Measurements from ENCODE around the gene PTPRT.

Gene PTPRT

DNA sequence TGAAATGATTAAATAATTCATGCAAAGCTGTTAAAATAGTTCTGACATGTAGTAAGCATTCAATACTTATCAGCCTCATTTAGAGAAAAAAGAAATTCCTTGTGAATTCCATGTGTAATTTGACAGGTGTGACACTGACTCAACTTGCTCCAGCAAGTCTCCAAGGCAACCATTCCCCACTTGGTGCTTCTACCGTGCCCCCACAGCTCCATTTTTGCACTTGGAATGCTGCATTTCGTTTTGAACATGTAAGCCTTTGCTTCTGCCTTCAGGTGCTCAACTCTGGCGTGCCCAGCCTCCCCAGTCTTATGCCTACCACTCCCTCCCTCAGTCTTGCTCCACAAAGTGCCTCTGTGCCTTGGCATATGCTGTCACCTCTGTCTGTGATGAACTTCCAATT is 810.9 kb downstream of the PTPRT start:
- Histone ChIP-seq H3K27ac (ENCODE audit: low read length) (no peak overlapping the region), H3K4me3 (ENCODE audit: low read length) (no peak overlapping the region), H3K27me3 (ENCODE audit: control insufficient read depth, insufficient read depth, low read length) (no peaks in the 10 kb centered on the region), H3K4me1 (ENCODE audit: control insufficient read depth, insufficient read depth, low read length) (no peaks in the 10 kb centered on the region), H3K36me3 (ENCODE audit: control insufficient read depth, insufficient read depth, low read length) (no peaks in the 10 kb centered on the region), H3K9me3 (ENCODE audit: control insufficient read depth, insufficient read depth, low read length) (no peaks in the 10 kb centered on the region)
- WGBS (ENCODE audit: insufficient coverage, insufficient read length), result no CpG with 5 or more reads among the region's 3 CpGs
- no peak for DNase-seq (ENCODE audit: low read depth, low spot score)

DNA sequence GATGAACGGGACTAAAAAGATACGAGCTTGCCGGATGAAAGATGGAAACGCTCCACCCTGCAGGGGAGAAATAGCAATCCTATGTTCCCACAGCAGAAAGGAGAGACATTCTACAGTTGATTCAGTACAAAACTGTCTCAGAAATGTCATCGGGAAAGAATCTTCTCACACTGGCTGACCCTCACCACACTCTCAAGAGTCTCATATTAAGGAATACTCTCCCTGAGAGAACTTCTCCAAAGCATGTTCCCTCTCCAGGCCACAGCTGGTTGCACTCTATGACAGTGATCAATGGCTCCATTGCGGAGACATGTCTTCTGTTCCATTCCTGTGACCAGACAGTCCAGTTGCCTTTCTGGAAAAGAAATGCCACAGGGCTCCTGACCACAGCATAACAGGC is 813.6 kb downstream of the PTPRT start:
- H3K27ac ChIP-seq (ENCODE audit: low read length), result no peak overlapping the region
- no peaks in the 10 kb centered on the region for H3K4me1 ChIP-seq (ENCODE audit: control insufficient read depth, insufficient read depth, low read length)
- no peaks in the 10 kb centered on the region for H3K27me3 ChIP-seq (ENCODE audit: control insufficient read depth, insufficient read depth, low read length)
- H3K9me3 ChIP-seq (ENCODE audit: control insufficient read depth, insufficient read depth, low read length), result no peaks in the 10 kb centered on the region
- H3K36me3 ChIP-seq (ENCODE audit: control insufficient read depth, insufficient read depth, low read length), result no peaks in the 10 kb centered on the region
- DNase-seq (ENCODE audit: low read depth, low spot score), result no peak
- WGBS (ENCODE audit: insufficient coverage, insufficient read length), result no CpG with 5 or more reads among the region's 6 CpGs
- no peak overlapping the region for H3K4me3 ChIP-seq (ENCODE audit: low read length)

DNA sequence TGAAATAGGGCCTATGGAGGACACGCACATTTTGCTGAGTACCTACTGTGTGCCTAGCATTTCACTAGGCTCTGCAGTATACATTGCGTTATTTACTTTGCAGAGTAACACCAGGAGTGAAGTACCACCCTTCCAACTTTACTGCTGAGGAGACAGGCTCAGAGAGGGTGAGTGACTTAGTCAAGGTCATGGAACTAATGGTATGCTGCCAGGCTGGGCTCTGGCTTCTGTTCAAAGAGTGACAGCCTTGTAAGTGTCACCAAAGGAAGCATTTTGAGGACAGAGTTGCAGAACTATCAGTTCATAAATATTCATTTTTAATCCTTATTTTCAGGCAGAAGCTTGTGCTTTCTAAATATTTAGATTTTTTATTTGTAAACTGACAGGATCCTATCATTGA is 816.7 kb downstream of the PTPRT start:
- H3K4me3 ChIP-seq (ENCODE audit: low read length), result no peak overlapping the region
- H3K27ac ChIP-seq (ENCODE audit: low read length), result no peak overlapping the region
- WGBS (ENCODE audit: insufficient coverage, insufficient read length), result no CpG with 5 or more reads among the region's 2 CpGs
- no peaks in the 10 kb centered on the region for H3K4me1 ChIP-seq (ENCODE audit: control insufficient read depth, insufficient read depth, low read length)
- no peaks in the 10 kb centered on the region for H3K36me3 ChIP-seq (ENCODE audit: control insufficient read depth, insufficient read depth, low read length)
- DNase-seq (ENCODE audit: low read depth, low spot score), result no peak
- no peaks in the 10 kb centered on the region for H3K9me3 ChIP-seq (ENCODE audit: control insufficient read depth, insufficient read depth, low read length)
- H3K27me3 ChIP-seq (ENCODE audit: control insufficient read depth, insufficient read depth, low read length), result no peaks in the 10 kb centered on the region

DNA sequence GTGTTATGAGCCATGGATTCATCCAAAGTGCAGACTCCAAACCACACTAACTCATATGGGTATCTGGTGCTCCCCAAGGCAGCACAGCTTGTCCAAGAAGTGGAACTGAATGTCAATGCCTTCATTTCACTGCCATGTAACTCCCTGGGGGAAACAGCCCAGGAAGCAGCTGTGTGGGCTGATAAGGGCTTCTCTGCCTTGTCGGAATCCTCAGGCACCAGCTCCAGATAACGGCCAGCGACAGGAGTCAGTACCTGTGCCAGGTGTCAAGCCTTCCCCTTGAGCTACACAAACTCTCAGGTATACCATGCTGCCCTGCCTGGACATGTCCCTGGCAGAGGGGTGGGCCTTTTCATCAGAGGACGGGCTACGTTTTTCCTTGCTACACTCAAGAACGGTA is 819.6 kb downstream of the PTPRT start:
- Histone ChIP-seq H3K27me3 (ENCODE audit: control insufficient read depth, insufficient read depth, low read length) (no peaks in the 10 kb centered on the region), H3K9me3 (ENCODE audit: control insufficient read depth, insufficient read depth, low read length) (no peaks in the 10 kb centered on the region), H3K36me3 (ENCODE audit: control insufficient read depth, insufficient read depth, low read length) (no peaks in the 10 kb centered on the region), H3K27ac (ENCODE audit: low read length) (no peak overlapping the region), H3K4me1 (ENCODE audit: control insufficient read depth, insufficient read depth, low read length) (no peaks in the 10 kb centered on the region), H3K4me3 (ENCODE audit: low read length) (no peak overlapping the region)
- DNase-seq (ENCODE audit: low read depth, low spot score), result no peak
- WGBS (ENCODE audit: insufficient coverage, insufficient read length), result no CpG with 5 or more reads among the region's 6 CpGs

DNA sequence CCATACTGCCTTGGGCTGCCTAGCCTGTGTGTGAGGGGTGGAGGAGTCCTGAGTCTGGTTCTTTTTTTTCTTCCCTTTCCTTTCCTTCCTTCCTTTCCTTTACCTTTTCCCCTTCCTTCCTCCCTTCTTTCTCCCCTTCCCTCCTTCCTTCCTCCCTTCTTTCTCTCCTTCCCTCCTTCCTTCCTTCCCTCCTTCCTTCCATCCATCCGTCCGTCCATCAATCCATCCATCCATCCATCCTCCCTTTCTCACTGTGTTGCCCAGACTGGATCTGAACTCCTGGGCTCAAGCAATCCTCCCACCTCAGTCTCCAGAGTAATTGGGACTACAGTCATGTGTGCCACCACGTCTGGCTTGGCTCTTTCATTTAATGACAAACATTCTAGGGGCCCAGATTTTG is 820.8 kb downstream of the PTPRT start:
- no peak overlapping the region for H3K4me3 ChIP-seq (ENCODE audit: low read length)
- no peaks in the 10 kb centered on the region for H3K36me3 ChIP-seq (ENCODE audit: control insufficient read depth, insufficient read depth, low read length)
- no peaks in the 10 kb centered on the region for H3K9me3 ChIP-seq (ENCODE audit: control insufficient read depth, insufficient read depth, low read length)
- H3K27me3 ChIP-seq (ENCODE audit: control insufficient read depth, insufficient read depth, low read length), result no peaks in the 10 kb centered on the region
- WGBS (ENCODE audit: insufficient coverage, insufficient read length), result 100% methylated on average over 2 of the region's 3 CpGs
- H3K27ac ChIP-seq (ENCODE audit: low read length), result no peak overlapping the region
- H3K4me1 ChIP-seq (ENCODE audit: control insufficient read depth, insufficient read depth, low read length), result no peaks in the 10 kb centered on the region
- DNase-seq (ENCODE audit: low read depth, low spot score), result no peak

DNA sequence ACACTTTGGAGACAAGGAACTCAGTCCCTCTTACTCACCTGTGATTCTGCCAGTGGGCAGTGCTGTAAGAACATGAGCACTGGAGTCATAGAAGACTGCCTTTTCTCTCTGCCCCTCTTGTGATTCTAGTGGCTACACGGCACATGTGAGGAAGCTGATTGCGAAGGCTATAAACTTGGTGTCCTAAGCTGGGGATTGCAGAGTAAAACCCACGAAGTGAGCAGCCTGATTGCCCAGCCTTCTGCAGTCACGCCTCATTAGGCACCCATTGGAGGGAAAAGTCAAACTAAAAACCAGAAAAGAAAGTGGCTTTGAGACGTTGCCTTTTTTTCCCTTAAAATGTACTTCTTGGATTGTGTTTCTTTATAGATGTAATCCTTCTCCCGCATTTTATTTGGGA is 823.1 kb downstream of the PTPRT start:
- Histone ChIP-seq H3K27me3 (ENCODE audit: control insufficient read depth, insufficient read depth, low read length) (no peaks in the 10 kb centered on the region), H3K36me3 (ENCODE audit: control insufficient read depth, insufficient read depth, low read length) (no peaks in the 10 kb centered on the region), H3K4me1 (ENCODE audit: control insufficient read depth, insufficient read depth, low read length) (no peaks in the 10 kb centered on the region), H3K9me3 (ENCODE audit: control insufficient read depth, insufficient read depth, low read length) (no peaks in the 10 kb centered on the region), H3K27ac (ENCODE audit: low read length) (no peak overlapping the region), H3K4me3 (ENCODE audit: low read length) (no peak overlapping the region)
- DNase-seq (ENCODE audit: low read depth, low spot score), result no peak
- WGBS (ENCODE audit: insufficient coverage, insufficient read length), result no CpG with 5 or more reads among the region's 6 CpGs

DNA sequence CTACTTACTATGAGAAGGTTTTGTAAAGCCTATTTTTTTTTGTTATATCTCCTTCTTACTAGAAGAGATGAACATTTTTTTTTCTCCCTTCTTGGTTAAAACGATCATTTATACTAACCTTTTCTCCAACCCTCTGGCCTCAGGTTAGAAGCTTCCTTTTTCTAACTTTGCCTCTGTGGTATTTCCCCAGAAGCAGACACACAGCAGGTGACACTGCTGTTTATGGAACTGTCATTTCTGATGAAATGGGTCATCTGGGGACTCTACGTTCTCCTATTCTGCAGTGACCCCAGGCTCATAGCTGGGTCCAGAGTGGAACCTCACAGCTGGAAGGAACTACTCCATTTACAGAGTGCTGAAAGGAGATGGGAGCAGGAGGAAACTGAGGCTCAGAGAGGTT is 825.3 kb downstream of the PTPRT start:
- H3K4me1 ChIP-seq (ENCODE audit: control insufficient read depth, insufficient read depth, low read length), result no peaks in the 10 kb centered on the region
- H3K9me3 ChIP-seq (ENCODE audit: control insufficient read depth, insufficient read depth, low read length), result no peaks in the 10 kb centered on the region
- H3K4me3 ChIP-seq (ENCODE audit: low read length), result no peak overlapping the region
- WGBS (ENCODE audit: insufficient coverage, insufficient read length), result no CpG with 5 or more reads among the region's 2 CpGs
- H3K27me3 ChIP-seq (ENCODE audit: control insufficient read depth, insufficient read depth, low read length), result no peaks in the 10 kb centered on the region
- H3K36me3 ChIP-seq (ENCODE audit: control insufficient read depth, insufficient read depth, low read length), result no peaks in the 10 kb centered on the region
- no peak for DNase-seq (ENCODE audit: low read depth, low spot score)
- no peak overlapping the region for H3K27ac ChIP-seq (ENCODE audit: low read length)

DNA sequence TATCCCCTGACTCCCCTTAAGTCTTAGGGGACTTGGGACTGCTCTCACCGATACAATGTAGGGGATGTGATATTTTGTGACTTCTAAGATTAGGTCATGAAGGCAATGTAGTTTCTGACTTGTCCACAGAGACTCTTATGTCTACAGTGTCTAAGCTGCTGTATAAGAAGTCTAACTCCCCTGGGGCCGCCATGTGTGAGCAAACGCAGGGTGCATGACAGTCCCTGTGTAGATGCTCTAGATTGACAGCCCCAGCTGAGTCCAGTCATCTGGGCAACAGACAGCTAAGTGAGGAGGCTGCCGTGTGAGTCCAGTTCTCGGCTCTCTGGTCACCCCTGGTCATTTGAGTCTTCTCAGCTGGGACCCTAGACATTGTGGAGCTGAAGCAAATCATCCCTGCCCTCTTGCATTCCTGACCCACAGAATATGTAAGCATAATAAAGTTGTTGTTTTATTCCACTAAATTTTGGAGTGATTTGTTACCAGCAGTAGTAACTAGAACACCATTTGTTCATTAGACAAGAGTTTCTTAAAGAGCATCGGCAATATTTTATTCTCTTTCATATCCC is 828.2 kb downstream of the PTPRT start:
- Histone ChIP-seq H3K4me1 (ENCODE audit: control insufficient read depth, insufficient read depth, low read length) (no peaks in the 10 kb centered on the region), H3K27me3 (ENCODE audit: control insufficient read depth, insufficient read depth, low read length) (no peaks in the 10 kb centered on the region), H3K36me3 (ENCODE audit: control insufficient read depth, insufficient read depth, low read length) (no peaks in the 10 kb centered on the region), H3K4me3 (ENCODE audit: low read length) (no peak overlapping the region), H3K9me3 (ENCODE audit: control insufficient read depth, insufficient read depth, low read length) (no peaks in the 10 kb centered on the region), H3K27ac (ENCODE audit: low read length) (no peak overlapping the region)
- no peak for DNase-seq (ENCODE audit: low read depth, low spot score)
- WGBS (ENCODE audit: insufficient coverage, insufficient read length), result no CpG with 5 or more reads among the region's 6 CpGs

DNA sequence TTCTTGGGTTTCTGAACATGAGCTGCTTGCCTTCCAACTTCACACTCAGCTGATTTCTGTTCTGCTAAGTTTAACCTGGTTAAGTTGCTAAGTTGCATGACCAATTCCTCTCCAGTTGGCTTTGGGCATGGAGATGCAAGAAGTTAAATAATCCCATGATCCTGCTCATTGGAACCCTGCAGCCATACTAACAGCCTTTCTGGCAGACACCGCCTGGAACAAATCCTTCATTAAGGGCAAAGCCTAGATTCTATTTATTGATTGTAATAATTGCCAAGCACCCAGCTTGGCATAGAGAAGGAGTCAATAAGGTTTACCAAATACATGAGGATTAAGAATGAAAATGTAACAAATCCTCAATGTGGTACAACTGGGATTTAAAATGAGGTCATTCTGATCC is 829.1 kb downstream of the PTPRT start:
- no CpG with 5 or more reads among the region's 1 CpG for WGBS (ENCODE audit: insufficient coverage, insufficient read length)
- DNase-seq (ENCODE audit: low read depth, low spot score), result no peak
- no peaks in the 10 kb centered on the region for H3K27me3 ChIP-seq (ENCODE audit: control insufficient read depth, insufficient read depth, low read length)
- no peak overlapping the region for H3K4me3 ChIP-seq (ENCODE audit: low read length)
- no peak overlapping the region for H3K27ac ChIP-seq (ENCODE audit: low read length)
- H3K36me3 ChIP-seq (ENCODE audit: control insufficient read depth, insufficient read depth, low read length), result no peaks in the 10 kb centered on the region
- H3K9me3 ChIP-seq (ENCODE audit: control insufficient read depth, insufficient read depth, low read length), result no peaks in the 10 kb centered on the region
- H3K4me1 ChIP-seq (ENCODE audit: control insufficient read depth, insufficient read depth, low read length), result no peaks in the 10 kb centered on the region

DNA sequence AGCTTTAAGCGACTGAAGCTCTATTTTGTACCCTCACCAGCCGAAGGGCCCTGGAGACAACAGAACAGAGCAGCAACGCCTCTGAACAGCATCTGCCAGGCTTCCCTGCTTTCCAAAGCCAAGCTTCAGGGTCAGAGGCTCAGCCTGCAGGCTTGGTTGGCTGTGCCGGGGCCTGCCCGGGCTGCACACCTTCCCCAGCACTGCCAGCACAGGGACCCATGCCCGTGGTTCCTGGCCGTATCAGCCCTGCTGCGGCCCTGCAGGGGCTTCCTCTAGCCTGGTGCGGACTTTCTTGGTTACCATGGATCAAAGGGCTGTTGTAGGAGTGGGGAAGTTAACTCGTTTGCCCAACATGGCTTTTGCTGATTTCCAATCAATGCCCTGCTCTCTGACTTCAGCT is 830.1 kb downstream of the PTPRT start:
- H3K27me3 ChIP-seq (ENCODE audit: control insufficient read depth, insufficient read depth, low read length), result no peaks in the 10 kb centered on the region
- no peak for DNase-seq (ENCODE audit: low read depth, low spot score)
- no CpG with 5 or more reads among the region's 10 CpGs for WGBS (ENCODE audit: insufficient coverage, insufficient read length)
- H3K9me3 ChIP-seq (ENCODE audit: control insufficient read depth, insufficient read depth, low read length), result no peaks in the 10 kb centered on the region
- no peaks in the 10 kb centered on the region for H3K36me3 ChIP-seq (ENCODE audit: control insufficient read depth, insufficient read depth, low read length)
- H3K27ac ChIP-seq (ENCODE audit: low read length), result no peak overlapping the region
- H3K4me3 ChIP-seq (ENCODE audit: low read length), result no peak overlapping the region
- H3K4me1 ChIP-seq (ENCODE audit: control insufficient read depth, insufficient read depth, low read length), result no peaks in the 10 kb centered on the region

DNA sequence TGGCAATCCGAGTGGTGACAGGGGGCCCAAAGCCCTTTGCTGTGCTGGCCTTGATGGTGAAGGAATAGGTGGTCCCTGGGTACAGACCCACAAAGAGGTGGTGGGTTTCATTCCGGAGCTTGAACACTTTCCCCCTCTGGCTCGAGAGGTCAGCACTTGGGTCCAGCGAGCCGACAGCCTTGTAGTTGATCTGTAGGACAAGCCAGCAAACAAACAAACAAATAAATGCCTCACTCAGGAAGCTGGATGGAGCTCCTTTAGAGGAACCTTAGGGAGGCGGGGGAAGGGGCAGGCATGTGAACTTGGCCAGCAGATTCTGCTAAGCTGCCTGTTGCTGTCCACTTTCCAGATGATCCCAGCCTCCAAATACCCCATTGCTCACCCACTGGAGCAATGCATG is 837.6 kb downstream of the PTPRT start:
- H3K4me3 ChIP-seq (ENCODE audit: low read length), result no peak overlapping the region
- no peaks in the 10 kb centered on the region for H3K36me3 ChIP-seq (ENCODE audit: control insufficient read depth, insufficient read depth, low read length)
- H3K4me1 ChIP-seq (ENCODE audit: control insufficient read depth, insufficient read depth, low read length), result no peaks in the 10 kb centered on the region
- WGBS (ENCODE audit: insufficient coverage, insufficient read length), result no CpG with 5 or more reads among the region's 6 CpGs
- H3K9me3 ChIP-seq (ENCODE audit: control insufficient read depth, insufficient read depth, low read length), result no peaks in the 10 kb centered on the region
- H3K27ac ChIP-seq (ENCODE audit: low read length), result no peak overlapping the region
- DNase-seq (ENCODE audit: low read depth, low spot score), result no peak
- H3K27me3 ChIP-seq (ENCODE audit: control insufficient read depth, insufficient read depth, low read length), result no peaks in the 10 kb centered on the region

All from iPS DF 6.9 (cell line).